ENCODE data around the gene IQSEC1.

DNA sequence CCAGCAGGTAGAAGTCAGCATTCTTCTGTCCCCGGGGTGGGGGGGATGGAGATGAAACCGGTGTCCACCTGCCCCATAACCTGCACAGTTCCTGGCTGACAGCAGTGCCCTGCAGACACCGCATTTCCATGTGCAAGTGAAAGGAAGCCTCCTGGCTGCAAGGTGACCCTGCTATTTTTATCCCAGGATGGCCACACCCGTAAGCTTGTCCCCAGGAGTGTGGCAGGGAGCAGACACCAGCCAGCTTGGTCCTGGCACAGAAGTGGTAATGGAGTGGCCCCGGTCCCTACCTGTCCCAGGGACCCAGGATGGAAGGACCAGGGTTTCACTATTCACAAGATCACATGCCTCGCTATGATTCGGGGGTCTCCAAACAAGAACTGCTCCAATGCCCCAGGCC, 146.6 kb downstream of the IQSEC1 start:
- TF ChIP-seq POLR2AphosphoS5 (IDR thresholded peaks at IDR 0.05) (no peak), CTCF (IDR thresholded peaks at IDR 0.05) (no peak), POLR2A (IDR thresholded peaks at IDR 0.05) (no peak), EP300 (IDR thresholded peaks at IDR 0.05) (no peak)

Data from sigmoid colon (tissue), 4 donors.